Liver (tissue), 3 donors: Measurements from ENCODE around the gene NXPE3.

Experiments used
- EGR1 ChIP-seq, 2 donors: IDR thresholded peaks; 2 replicates each; pipeline ENCODE4 v1.6.1; 2016 to 2018; ENCODE audit warnings: antibody characterized with exemption in 2 of 2, low read depth in 2 of 2
- FOXA1 ChIP-seq: IDR thresholded peaks from 2 replicates; pipeline ENCODE4 v1.6.1; 2016; ENCODE audit warnings: antibody characterized with exemption
- GABPA ChIP-seq, 2 donors: IDR thresholded peaks in 1 of 2; conservative IDR thresholded peaks in 1 of 2; 2 replicates each; pipeline ENCODE4 v1.6.1; 2016; ENCODE audit warnings: antibody characterized with exemption in 2 of 2, mild to moderate bottlenecking in 1 of 2, moderate library complexity in 1 of 2
- HNF4A ChIP-seq, 2 donors: conservative IDR thresholded peaks; 2 replicates each; pipeline ENCODE4 v1.6.1; 2016; ENCODE audit warnings: antibody characterized with exemption in 2 of 2, mild to moderate bottlenecking in 2 of 2
- RAD21 ChIP-seq, 2 donors: IDR thresholded peaks; 2 replicates each; pipeline ENCODE4 v1.6.1; 2016; ENCODE audit warnings: antibody characterized with exemption in 2 of 2, mild to moderate bottlenecking in 2 of 2
- SP1 ChIP-seq: IDR thresholded peaks from 2 replicates; pipeline ENCODE4 v1.6.1; 2018; ENCODE audit warnings: antibody characterized with exemption, mild to moderate bottlenecking
- YY1 ChIP-seq: IDR thresholded peaks from 2 replicates; pipeline ENCODE4 v1.6.1; 2016; ENCODE audit warnings: antibody characterized with exemption, mild to moderate bottlenecking
- TF ChIP-seq, protein P1 (sequence below): fragments of 150-350 bp; IDR thresholded peaks from 2 replicates; pipeline ENCODE4 v1.5.1; 2017; ENCODE audit warnings: improper control_type of control experiment, low read depth, low read length; ENCODE audit not compliant: missing input control
- TF ChIP-seq, protein P2 (sequence below): IDR thresholded peaks from 2 replicates; pipeline ENCODE4 v1.6.1; 2016; ENCODE audit warnings: antibody characterized with exemption
- TF ChIP-seq, protein P3 (sequence below): IDR thresholded peaks from 2 replicates; pipeline ENCODE4 v1.6.1; 2016; ENCODE audit warnings: antibody characterized with exemption, mild to moderate bottlenecking
- donor health status: healthy.
- donor health status: healthy.

DNA sequence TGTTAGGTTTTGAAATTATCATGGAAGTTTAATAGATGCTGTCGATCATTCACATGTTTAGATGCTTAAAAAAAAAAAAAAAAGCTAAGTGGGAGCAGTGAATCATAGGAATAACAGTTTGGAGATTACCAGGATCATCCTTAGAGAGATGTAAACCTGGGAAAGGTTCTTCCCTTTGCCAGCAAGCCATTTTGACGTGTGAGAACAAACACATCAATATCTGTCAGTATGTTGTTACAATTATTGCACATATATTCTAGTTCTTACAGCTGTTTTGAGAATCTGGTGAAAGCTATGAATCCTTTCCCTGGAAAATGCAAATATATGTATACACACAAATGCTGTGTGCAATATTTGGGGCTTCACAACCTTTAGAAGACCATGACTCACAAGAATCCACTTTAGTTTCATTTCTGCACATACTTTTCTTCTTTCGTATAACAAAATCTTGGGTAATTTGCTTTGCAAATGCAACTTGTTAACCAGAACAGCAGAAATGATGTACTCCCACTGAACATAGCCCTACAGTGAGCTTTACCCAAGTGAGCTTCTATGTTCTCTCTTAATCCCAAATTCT is 82.3 kb downstream of the NXPE3 start:
- TF ChIP-seq, protein P1, sequence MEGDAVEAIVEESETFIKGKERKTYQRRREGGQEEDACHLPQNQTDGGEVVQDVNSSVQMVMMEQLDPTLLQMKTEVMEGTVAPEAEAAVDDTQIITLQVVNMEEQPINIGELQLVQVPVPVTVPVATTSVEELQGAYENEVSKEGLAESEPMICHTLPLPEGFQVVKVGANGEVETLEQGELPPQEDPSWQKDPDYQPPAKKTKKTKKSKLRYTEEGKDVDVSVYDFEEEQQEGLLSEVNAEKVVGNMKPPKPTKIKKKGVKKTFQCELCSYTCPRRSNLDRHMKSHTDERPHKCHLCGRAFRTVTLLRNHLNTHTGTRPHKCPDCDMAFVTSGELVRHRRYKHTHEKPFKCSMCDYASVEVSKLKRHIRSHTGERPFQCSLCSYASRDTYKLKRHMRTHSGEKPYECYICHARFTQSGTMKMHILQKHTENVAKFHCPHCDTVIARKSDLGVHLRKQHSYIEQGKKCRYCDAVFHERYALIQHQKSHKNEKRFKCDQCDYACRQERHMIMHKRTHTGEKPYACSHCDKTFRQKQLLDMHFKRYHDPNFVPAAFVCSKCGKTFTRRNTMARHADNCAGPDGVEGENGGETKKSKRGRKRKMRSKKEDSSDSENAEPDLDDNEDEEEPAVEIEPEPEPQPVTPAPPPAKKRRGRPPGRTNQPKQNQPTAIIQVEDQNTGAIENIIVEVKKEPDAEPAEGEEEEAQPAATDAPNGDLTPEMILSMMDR = no peak
- TF ChIP-seq HNF4A (conservative IDR thresholded peaks at IDR 0.05) = no peak
- TF ChIP-seq, protein P2, sequence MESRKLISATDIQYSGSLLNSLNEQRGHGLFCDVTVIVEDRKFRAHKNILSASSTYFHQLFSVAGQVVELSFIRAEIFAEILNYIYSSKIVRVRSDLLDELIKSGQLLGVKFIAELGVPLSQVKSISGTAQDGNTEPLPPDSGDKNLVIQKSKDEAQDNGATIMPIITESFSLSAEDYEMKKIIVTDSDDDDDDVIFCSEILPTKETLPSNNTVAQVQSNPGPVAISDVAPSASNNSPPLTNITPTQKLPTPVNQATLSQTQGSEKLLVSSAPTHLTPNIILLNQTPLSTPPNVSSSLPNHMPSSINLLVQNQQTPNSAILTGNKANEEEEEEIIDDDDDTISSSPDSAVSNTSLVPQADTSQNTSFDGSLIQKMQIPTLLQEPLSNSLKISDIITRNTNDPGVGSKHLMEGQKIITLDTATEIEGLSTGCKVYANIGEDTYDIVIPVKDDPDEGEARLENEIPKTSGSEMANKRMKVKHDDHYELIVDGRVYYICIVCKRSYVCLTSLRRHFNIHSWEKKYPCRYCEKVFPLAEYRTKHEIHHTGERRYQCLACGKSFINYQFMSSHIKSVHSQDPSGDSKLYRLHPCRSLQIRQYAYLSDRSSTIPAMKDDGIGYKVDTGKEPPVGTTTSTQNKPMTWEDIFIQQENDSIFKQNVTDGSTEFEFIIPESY = no peak
- TF ChIP-seq EGR1 (IDR thresholded peaks at IDR 0.05; ENCODE audit: low read depth in 2 of 2) = no peak
- TF ChIP-seq RAD21 (IDR thresholded peaks at IDR 0.05) = no peak
- no peak for TF ChIP-seq YY1
- TF ChIP-seq, protein P3, sequence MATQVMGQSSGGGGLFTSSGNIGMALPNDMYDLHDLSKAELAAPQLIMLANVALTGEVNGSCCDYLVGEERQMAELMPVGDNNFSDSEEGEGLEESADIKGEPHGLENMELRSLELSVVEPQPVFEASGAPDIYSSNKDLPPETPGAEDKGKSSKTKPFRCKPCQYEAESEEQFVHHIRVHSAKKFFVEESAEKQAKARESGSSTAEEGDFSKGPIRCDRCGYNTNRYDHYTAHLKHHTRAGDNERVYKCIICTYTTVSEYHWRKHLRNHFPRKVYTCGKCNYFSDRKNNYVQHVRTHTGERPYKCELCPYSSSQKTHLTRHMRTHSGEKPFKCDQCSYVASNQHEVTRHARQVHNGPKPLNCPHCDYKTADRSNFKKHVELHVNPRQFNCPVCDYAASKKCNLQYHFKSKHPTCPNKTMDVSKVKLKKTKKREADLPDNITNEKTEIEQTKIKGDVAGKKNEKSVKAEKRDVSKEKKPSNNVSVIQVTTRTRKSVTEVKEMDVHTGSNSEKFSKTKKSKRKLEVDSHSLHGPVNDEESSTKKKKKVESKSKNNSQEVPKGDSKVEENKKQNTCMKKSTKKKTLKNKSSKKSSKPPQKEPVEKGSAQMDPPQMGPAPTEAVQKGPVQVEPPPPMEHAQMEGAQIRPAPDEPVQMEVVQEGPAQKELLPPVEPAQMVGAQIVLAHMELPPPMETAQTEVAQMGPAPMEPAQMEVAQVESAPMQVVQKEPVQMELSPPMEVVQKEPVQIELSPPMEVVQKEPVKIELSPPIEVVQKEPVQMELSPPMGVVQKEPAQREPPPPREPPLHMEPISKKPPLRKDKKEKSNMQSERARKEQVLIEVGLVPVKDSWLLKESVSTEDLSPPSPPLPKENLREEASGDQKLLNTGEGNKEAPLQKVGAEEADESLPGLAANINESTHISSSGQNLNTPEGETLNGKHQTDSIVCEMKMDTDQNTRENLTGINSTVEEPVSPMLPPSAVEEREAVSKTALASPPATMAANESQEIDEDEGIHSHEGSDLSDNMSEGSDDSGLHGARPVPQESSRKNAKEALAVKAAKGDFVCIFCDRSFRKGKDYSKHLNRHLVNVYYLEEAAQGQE = no peak
- TF ChIP-seq SP1 = no peak
- no peak for TF ChIP-seq GABPA (IDR thresholded peaks at IDR 0.05 in 1 of 2, conservative IDR thresholded peaks at IDR 0.05 in 1 of 2)
- TF ChIP-seq FOXA1 = no peak
